NCI-H748 treated with DMSO at 0.1 percent for 48 hours (cell line): ENCODE measurements around the gene EXOC7.

ENCODE experiments used
- DNase-seq: peaks from one replicate; lab custom pipeline; 2025; lab: John Stamatoyannopoulos, UW

The EXOC7 gene

GRCh38 chr17:76036497-76037261 is 66.9 kb downstream of the EXOC7 start:
- DNase-seq, result no peak

- DNase-seq, result no peak
Observed at GRCh38 chr17:76034428-76035350, 68.9 kb downstream of the EXOC7 start.

GRCh38 chr17:76033139-76033538 is 70.4 kb downstream of the EXOC7 start:
- DNase-seq, result no peak

- no peak for DNase-seq
Observed at GRCh38 chr17:76032780-76033108, 70.8 kb downstream of the EXOC7 start.

GRCh38 chr17:76032073-76032779 is 71.4 kb downstream of the EXOC7 start:
- no peak for DNase-seq
